Measurements from ENCODE around the gene CFAP92.

The CFAP92 gene

GRCh38 chr3:128993461-128994172 is at the start of gene CFAP92:
CFAP92 (minus strand) TSS chr3:128994076; CDS start chr3:128993304, 772 bp downstream.
- peak; percentile 70 to 78 for DNase-seq (ENCODE audit: extremely low read depth in 1 of 2, low read depth in 1 of 2)

DNA sequence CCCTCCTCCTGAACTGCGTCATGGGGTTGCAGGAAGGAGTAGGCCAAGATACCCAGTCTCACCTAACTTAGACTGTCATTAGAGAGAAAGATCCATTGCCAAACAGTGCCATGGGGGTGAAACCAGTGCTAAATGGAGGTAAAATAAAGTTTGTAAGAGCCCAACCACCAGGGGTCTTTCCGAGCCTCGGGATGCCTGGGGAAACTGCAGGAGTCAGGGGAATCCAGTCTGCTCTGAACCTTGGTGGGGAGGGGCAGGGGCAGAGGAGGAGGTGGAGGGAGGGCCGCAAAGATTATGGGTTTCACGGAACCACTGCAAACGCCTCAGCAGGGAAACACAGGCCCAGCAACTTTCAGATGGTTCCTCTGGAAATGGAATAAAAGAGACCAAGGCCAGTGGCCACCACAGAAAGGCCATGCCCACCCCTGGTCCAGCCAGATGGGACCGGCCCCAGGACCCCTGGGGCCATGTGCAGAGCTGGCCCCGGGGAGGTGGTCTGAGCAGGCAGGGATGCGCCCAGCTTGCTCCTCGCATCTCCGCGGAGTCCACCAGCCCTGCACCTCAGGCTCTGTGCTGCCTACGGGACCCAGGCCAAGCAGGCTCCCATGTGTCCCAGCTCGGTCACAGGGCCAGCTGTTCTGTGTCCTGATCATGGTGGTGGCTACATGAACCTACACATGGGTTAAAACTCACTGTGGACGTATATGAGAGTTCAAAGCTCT is 46.9 kb upstream of the CFAP92 start:
- no peak for DNase-seq (ENCODE audit: extremely low read depth in 1 of 2, low read depth in 1 of 2)

- no peak for DNase-seq (ENCODE audit: extremely low read depth in 1 of 2, low read depth in 1 of 2)
These were observed 46.1 kb upstream of the CFAP92 start for GRCh38 chr3:129040039-129040336.

GRCh38 chr3:129039271-129040038 is 45.6 kb upstream of the CFAP92 start:
- no peak for DNase-seq (ENCODE audit: extremely low read depth in 1 of 2, low read depth in 1 of 2)

GRCh38 chr3:129038121-129038855 is 44.4 kb upstream of the CFAP92 start:
- DNase-seq (ENCODE audit: extremely low read depth in 1 of 2, low read depth in 1 of 2): no peak

DNA sequence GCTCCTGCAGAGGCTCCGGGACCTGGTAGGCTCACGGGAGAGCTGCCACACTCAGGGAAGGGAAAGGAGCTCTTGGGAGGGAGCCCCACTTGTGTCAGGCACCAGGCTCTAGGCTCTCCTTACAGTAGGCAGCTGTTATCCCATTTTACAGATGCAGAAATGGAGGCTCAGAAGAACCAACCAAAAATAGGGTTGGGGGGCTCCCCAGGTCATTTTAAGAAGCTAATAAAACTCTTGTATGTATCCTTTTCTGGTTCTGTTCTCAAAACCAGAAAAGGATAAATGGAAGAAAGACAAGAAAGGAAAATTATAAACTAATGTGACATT is 43.2 kb upstream of the CFAP92 start:
- DNase-seq (ENCODE audit: extremely low read depth in 1 of 2, low read depth in 1 of 2): no peak

GRCh38 chr3:129036222-129037092 is 42.6 kb upstream of the CFAP92 start:
- DNase-seq (ENCODE audit: extremely low read depth in 1 of 2, low read depth in 1 of 2): no peak

GRCh38 chr3:129035360-129036221 is 41.7 kb upstream of the CFAP92 start:
- DNase-seq (ENCODE audit: extremely low read depth in 1 of 2, low read depth in 1 of 2): no peak

GRCh38 chr3:129034642-129035041 is 40.8 kb upstream of the CFAP92 start:
- DNase-seq (ENCODE audit: extremely low read depth in 1 of 2, low read depth in 1 of 2): no peak

DNA sequence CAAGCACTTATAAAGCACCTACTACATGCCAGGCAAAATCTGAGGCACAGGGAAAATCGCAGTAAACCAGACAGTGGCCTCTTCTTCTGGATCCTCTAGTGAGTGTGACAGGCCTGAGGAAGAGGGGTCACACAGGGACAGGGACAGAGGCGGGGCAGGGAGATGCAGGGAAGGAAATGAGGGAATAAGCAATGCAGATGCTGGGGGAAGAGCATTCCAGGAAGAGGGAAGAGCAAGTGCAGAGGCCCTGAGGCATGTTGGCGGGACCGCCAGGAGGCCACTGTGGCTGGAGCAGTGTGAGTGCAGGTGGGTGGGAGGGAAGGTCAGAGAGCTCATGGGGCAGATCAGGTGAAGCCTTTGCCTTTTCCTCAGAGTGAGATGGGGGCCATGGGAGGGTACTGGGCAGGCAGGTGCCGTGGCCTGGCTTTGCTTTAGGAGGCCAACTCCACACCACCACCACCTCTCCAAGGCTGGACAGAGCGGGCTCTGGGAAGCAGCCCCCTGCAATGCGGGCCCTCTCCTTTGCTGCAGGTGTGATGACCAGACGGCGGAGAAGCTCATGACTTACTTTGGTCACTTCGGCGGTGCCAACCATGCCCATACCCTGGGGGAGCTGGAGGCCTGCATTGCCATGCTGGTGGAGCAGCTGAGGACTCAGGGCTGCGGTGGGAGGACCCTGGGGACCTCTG is 39.9 kb upstream of the CFAP92 start:
- DNase-seq (ENCODE audit: extremely low read depth in 1 of 2, low read depth in 1 of 2): no peak

GRCh38 chr3:129033151-129033550 is 39.3 kb upstream of the CFAP92 start:
- no peak for DNase-seq (ENCODE audit: extremely low read depth in 1 of 2, low read depth in 1 of 2)

DNA sequence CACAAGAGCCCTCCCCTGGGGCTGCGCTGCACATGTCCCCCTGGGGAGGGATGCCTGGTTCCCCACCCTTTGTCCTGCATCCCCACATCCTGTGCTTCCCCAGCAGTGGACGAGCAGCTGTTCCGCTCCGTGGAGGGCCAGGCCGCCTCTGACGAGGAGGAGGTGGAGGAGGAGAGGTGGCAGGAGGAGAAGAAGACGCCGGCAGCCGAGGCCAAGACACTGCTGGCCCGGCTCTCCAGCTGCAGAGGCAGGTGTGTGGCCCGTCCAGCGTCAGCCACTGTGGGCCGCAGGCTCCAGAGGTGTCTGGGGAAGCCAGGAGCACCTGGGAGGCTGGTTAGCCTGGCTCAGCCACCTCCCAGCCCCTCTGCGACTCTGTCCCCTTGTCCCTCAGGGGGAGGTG is 38.8 kb upstream of the CFAP92 start:
- DNase-seq (ENCODE audit: extremely low read depth in 1 of 2, low read depth in 1 of 2): no peak

- DNase-seq (ENCODE audit: extremely low read depth in 1 of 2, low read depth in 1 of 2): no peak
These were observed 37.8 kb upstream of the CFAP92 start for GRCh38 chr3:129031476-129032215.

GRCh38 chr3:129030611-129031010 is 36.7 kb upstream of the CFAP92 start:
- DNase-seq (ENCODE audit: extremely low read depth in 1 of 2, low read depth in 1 of 2): no peak

DNA sequence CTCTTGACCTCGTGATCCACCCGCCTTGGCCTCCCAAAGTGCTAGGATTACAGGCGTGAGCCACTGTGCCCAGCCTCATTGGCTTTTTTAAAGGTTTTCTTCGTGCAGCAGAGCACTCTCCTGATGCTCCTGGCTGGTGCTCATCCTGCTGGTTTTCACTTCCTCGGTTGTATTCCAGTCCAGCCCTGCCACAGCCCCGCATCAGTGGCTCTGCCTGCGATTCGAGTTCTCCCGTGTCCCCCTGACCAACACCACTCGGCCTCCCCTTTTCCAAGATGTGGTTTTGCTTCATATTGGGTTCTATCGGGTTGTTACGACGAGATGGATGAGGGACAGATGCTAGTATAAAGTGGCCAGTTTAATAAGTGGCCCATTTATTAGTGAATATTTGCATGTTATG is 35.0 kb upstream of the CFAP92 start:
- DNase-seq (ENCODE audit: extremely low read depth in 1 of 2, low read depth in 1 of 2): no peak

DNA sequence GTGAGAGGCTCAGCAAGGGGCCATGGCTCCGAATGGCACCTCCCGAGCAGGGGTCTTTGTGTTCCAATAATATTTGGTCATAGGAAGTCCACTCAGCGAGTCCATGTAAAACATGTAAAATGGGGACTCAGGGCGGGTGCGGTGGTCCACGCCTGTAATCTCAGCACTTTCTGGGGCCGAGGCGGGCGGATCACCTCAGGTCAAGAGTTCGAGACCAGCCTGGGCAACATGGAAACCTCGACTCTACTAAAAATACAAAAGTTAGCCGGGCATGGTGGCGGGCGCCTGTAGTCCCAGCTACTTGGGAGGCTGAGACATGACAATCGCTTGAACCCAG is 33.6 kb upstream of the CFAP92 start:
- no peak for DNase-seq (ENCODE audit: extremely low read depth in 1 of 2, low read depth in 1 of 2)

DNA sequence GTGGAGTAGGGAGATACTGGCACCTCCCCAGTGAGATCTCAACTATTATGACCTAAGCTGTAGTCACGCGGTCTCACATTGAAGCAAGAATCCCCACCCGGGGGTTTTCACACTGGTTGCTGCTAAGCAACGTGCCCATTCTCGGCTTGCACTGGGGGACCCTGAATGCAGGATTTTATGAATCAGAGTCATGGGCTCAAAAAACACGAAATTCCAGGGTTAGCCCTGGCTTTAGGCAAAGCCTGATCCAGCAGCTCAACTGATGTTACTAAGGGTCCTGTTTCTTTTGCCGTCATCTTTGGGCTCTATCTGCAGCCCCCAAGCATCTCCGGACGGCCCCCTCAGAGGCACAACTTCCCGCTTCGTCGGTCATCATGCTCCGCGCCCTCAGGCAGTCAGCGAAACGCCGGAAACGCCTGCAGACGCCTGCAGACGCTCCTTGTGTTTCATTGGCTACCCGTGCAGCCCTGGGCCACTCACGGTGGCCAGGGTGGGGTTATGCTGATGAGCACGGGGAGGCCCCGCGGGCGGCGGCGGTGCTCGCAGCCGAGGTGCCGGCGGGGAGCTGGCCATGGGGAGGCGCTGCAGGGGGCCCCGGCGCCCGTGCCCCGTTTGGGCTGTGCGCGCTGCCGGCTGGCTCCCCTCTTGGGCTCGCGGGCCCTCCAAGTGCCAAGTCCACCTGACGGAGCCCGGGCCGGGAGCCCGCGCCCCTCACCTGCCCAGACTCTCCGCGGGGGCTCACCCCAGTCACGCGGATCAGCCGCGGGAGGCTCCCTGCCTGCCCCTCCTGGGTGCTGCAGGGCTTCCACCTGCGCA is 33.1 kb upstream of the CFAP92 start:
- peak; percentile 88 to 91 for DNase-seq (ENCODE audit: extremely low read depth in 1 of 2, low read depth in 1 of 2)
